HG03460 (cell line): ENCODE data around the gene PCNP.
"Not testable (repeated sequence)": the region's sequence is repeated elsewhere in the genome, so short reads cannot be mapped to it uniquely, and the experiment has no call there.

Experiments
- ATAC-seq: cut with Tn5 transposase; IDR thresholded peaks from one replicate; pipeline ENCODE4 v1.9.1; 2021; ENCODE audit not compliant: unreplicated experiment

The PCNP gene

GRCh38 chr3:101573449-101574387 lies at the start of gene PCNP:
PCNP (plus strand) TSS chr3:101574180; CDS start chr3:101574216, 36 bp downstream.
- ATAC-seq = peak; percentile 90

- ATAC-seq = no peak
Measured at GRCh38 chr3:101527441-101527840, 46.5 kb upstream of the PCNP start.

GRCh38 chr3:101527906-101528305 lies 46.1 kb upstream of the PCNP start:
- ATAC-seq = no peak

GRCh38 chr3:101529816-101530685 lies 43.9 kb upstream of the PCNP start:
- no peak for ATAC-seq

- ATAC-seq = no peak
Measured at GRCh38 chr3:101530686-101531047, 43.3 kb upstream of the PCNP start.

- no peak for ATAC-seq
Measured at GRCh38 chr3:101531473-101532086, 42.4 kb upstream of the PCNP start.

GRCh38 chr3:101532783-101533602 lies 41.0 kb upstream of the PCNP start:
- ATAC-seq = no peak

- no peak for ATAC-seq
Measured at GRCh38 chr3:101533603-101533968, 40.4 kb upstream of the PCNP start.

GRCh38 chr3:101535221-101535620 lies 38.8 kb upstream of the PCNP start:
- no peak for ATAC-seq

GRCh38 chr3:101536266-101536665 lies 37.7 kb upstream of the PCNP start:
- ATAC-seq = no peak

- not testable (repeated sequence) for ATAC-seq
Measured at GRCh38 chr3:101536955-101537354, 37.0 kb upstream of the PCNP start.

GRCh38 chr3:101542957-101543356 lies 31.0 kb upstream of the PCNP start:
- ATAC-seq = no peak

GRCh38 chr3:101544161-101544850 lies 29.7 kb upstream of the PCNP start:
- no peak for ATAC-seq

- no peak for ATAC-seq
Measured at GRCh38 chr3:101548527-101549105, 25.4 kb upstream of the PCNP start.

- ATAC-seq = no peak
Measured at GRCh38 chr3:101549473-101549872, 24.5 kb upstream of the PCNP start.

GRCh38 chr3:101551359-101552081 lies 22.5 kb upstream of the PCNP start:
- ATAC-seq = not testable (repeated sequence)

GRCh38 chr3:101553381-101553780 lies 20.6 kb upstream of the PCNP start:
- not testable (repeated sequence) for ATAC-seq

- ATAC-seq = no peak
Measured at GRCh38 chr3:101556064-101556463, 17.9 kb upstream of the PCNP start.
